ENCODE data around the gene UPF2.
"Not testable (repeated sequence)": the region's sequence is repeated elsewhere in the genome, so short reads cannot be mapped to it uniquely, and the experiment has no call there.

Gene UPF2

DNA sequence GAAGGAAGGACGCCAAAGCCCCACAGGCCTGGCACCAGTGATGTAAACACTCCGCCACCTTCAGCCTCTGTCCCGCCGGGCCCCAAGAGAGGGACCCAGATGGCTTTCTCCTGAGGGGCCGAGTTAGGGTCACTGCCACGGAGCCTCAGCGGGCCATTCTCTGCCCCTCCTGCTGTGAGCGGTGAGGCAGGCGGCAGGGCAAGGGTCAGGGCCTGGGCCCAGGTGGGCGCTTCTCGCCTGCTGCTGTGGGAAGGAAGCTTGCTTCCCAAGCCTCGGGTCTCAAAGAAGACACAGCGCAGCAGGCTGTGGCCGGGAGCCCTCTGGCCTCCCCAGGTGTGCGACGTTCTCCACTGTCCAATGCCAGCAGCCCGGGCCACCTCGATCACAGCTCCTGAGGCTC lies 134.7 kb downstream of the UPF2 start:
- no peak for DNase-seq (ENCODE audit: low read depth)

DNA sequence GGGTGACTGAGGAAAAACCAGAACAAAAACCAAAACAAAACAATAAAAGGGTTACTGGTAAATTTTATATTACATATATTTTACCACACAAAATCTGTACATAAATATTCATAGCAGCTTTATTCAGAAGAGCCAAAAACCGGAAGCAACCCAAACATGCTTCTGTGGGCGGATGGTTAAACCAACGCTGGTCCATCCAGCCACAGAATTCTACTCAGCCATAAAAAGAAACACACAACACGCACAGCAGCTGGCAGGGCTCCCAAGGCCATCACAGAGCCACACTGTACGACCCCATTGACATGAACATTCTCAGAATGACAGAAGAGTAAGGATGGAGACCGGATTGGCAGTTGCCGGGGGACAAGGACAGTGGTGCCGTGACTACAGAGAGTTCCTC lies 135.9 kb downstream of the UPF2 start:
- no peak for DNase-seq (ENCODE audit: low read depth)

DNA sequence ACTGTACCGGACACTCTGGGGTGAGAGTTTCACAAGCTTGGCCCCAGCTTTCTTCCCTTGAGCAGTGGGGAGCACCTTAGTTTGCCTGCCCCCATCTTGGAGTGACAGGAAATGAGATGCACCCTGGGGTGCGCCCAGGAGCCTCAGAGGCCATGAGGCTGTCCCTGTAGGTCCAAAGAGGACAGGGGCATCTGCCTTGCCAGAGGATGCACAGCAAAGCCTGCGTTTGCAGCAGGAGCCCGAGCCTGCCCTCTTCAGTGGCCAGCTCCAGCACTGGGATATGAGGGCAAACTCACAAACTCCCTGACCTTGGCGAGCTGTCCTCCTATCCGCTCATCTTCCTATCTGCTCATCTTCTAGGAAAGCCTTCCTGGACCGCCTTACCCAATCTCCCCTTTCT lies 140.0 kb downstream of the UPF2 start:
- DNase-seq (ENCODE audit: low read depth): no peak

DNA sequence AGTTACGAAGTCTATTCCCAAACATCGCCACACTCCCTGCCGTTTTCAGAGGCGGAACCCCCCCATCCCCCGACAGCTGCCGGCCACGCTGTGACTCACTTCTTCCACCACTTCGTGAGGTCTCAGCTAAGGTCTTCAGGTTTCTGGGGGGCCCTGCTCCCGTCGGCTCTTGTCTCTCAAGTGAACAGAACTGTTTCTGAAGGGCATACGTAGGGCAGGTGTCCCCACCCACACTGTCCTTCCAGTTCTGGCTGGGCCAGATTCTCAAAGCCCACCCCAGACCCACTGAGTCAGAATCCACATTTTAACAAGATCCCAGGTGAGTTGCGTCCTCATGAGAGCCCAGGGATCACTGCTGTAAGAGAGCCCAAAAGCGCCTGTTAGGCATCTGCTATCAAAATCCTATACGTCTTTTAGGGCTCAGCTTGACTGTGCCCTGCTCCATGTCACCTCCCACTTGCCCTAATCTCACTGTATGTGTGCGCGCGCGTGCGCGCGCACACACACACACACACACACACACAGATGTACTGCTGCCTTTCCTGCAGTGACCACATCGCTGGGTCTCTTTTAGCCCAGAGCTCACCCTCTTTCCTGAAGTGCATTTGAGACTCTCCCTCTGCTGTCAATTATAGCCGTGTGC lies 140.7 kb downstream of the UPF2 start:
- DNase-seq (ENCODE audit: low read depth): no peak

DNA sequence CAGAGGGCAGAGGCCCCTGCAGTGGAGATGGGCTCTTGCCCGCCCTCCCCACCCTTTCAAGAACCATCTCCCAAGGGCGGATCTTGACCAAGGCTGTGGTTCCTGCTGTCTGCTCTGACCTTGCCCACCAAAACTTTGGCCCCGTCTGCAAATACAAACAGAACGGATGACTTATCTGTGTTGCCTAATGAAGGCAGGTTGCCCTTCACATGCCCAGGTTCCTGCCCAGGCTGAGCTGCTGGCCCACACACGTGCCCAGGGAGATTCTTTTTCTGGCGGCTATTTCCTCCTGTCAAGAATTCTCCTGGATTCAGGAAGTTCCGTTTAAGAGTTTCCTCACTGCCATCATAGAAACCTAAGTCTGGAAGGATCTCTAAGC lies 141.2 kb downstream of the UPF2 start:
- DNase-seq (ENCODE audit: low read depth): no peak

DNA sequence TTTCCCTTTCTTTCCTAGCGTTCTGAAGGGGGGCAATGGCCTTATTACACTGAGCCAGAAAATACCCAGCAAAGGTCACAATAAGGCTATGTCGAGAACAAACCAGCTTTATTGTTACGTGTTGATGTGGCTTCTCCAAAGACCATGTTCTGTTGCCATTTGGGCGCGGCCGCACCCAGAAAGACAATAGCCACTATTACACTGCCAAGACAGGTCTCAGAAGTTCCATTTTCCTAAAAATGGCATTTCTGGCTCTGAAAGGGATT lies 141.6 kb downstream of the UPF2 start:
- DNase-seq (ENCODE audit: low read depth): no peak

DNA sequence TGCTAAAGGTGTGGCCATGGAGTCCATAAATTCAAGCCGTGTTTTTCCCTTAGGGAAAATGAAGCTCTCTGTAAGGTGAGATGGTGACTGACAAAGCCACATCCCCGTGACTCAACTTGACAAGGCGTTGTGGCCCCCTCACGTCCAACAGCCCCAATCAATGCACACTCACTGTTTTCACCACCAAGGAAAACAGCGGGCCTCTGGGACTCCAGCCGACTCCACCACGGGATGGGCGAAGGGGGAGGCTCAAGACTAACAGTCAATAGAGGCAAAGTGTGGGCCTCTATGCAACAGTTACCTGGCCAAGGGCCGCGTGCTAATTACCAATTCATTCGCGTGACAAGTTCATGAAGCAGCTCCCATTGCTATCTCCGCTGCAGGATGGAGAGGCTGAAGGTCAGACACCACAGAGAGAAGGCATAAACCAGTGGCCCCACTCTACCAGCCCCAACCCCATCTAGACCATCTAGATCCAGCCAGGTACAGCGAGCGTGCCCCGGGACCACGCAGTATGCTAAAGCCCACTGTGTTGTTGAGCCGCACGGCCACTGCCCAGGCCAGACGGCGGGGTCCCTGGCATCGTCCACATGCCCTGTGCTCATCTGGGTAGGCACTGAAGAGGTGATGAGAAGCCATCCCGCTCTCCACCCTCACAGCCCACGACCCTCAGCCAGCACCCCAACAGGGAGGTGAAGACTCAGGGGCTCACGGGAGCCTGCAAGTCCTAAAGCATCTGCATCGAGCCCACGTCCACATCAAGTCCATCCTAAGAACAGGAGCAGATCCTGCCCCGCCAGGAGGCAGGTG lies 143.3 kb downstream of the UPF2 start:
- DNase-seq (ENCODE audit: low read depth): no peak

DNA sequence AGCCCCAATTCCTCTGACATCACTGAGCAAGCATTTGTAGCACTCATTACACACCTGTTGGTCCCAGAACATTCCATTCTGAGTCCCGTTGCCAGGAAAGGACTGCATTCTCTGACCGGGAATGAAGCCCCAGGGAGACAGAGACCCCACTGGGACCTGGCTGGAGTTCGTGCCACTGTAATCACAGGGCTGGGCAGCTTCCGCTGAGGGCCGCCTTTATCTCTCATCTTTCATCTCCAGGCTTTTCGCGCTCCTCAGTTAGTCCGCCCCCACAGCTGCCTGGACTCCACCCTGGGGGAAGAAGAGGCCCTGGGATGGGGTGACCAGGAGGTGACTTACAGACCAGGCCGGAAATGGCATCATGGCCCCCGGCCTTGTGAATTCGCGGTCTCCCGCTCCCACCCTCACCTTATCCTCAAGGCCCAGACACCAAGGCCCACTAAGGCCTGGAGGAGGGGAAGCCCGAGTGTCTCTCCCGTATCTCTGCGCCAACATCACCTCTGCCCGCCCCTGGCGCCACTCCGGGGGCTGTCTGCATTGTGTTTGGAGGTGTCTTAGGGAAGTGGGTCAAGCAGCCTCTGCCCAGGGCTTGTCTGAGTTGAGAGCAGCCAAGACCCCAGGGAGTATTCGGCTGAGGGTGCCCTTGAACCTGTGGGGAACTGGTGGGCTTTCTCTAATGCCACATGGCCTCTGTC lies 144.1 kb downstream of the UPF2 start:
- no peak for DNase-seq (ENCODE audit: low read depth)

DNA sequence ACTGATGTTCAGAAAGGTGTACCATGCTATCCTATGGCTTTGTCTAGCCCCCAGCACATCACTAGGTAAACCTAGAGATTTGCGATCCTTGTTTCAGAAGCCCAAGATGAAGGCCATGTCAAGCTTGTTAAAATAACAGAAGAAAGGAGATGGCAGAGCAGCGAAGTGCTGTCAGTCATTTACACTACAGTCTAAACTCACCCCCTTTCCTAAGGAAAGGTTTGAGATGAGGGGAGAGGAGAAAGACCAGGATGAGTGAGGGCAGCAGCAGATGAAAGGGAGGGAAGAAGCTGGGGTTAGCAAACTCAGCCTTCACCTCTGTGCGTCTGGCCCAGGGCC lies 144.6 kb downstream of the UPF2 start:
- no peak for DNase-seq (ENCODE audit: low read depth)

DNA sequence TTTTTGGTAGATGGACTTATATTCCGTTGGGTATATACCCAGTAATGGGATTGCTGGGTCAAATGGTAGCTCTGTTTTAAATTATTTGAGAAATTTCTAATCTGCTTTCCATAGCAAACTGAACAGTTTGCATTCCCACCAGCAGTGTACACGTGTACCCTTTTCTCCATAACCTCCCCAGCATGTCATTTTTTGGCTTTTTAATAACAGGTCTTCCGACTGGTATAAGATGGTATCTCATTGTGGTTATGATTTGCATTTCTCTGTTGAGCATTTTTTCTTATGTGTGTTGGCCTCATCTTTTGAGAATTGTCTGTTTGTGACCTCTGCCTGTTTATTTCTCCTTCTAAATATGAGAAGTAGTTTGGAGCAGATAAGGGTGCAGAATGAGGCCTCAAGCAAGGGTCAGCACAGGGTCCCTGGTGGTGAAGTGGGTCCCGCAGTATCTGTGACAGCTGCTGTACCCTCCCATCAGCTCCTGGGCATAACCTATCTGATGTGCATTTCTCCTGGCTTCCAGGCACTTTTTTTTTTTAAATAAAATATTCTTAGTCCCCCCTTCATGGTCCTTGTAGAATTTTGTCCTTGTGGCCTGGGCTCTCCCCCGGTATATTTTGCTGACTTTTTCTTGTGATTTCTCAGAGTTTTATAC lies 145.9 kb downstream of the UPF2 start:
- DNase-seq (ENCODE audit: low read depth): no peak

DNA sequence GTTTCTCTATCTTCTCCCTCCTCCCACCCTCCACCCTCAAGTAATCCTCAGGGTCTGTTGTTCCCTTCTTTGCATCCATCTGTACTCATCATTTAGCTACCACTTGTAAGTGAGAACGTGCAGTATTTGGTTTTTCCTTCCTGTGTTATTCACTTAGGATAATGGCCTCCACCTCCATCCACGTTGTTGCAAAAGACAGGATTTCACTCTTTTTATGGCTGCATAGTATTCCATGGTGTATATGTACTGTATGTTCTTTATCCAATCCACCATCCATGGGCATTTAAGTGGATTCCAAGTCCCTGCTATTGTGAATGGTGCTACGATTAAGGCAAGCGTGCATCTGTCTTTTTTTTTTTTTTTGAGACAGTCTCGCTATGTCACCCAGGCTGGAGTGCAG lies 147.0 kb downstream of the UPF2 start:
- DNase-seq (ENCODE audit: low read depth): no peak

DNA sequence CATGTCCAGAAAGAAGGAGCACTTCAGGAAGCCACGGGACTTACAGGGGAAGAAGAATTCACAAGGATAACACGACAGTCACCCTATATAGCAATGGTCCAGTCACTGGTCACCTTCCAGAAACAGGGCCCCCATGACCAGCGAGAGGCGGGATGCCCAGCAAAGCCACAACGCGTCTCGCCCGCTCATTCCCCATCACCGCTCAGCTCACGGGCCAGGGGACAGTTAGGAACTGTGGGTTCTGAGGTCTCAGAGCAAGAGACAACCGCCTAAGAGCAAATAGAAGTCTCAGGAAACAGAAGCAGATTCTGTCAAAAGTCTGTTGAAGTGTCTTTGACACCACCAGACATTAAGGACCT lies 147.5 kb downstream of the UPF2 start:
- no peak for DNase-seq (ENCODE audit: low read depth)

DNA sequence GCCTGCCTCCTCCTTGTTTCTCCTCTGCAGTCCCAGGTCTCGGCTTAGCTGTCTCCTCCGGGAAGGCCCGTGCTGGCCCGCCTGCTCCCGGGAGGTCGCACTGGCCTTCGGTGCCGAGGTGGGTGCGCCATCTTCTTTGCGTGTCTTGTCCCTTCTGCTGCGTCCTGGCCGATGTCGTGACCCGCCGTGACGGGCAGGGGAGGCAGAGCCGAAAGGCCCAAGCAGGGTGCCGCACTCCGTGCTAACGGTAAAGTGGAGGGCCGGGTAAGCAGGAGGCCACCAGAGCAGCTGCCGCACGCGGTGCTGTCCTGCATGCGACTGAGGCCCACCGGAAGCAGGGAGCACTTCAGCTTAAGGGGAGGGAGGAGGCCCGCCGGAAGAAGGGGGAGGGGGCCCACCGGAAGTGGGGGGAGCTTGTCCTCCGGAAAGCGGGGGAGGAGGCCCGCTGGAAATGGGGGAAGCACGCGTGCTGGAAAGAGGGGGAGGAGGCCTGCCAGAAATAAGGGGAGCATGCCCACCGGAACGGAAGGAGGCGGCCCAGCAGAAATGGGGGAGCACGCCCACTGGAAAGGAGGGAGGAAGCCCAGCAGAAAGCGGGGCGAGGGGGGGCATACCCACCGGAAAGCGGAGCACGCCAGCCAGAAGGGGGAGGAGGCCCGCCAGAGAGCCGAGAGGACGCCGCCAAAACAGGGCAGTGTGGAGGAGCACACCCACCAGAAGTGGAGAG lies 148.1 kb downstream of the UPF2 start:
- DNase-seq (ENCODE audit: low read depth): no peak

DNA sequence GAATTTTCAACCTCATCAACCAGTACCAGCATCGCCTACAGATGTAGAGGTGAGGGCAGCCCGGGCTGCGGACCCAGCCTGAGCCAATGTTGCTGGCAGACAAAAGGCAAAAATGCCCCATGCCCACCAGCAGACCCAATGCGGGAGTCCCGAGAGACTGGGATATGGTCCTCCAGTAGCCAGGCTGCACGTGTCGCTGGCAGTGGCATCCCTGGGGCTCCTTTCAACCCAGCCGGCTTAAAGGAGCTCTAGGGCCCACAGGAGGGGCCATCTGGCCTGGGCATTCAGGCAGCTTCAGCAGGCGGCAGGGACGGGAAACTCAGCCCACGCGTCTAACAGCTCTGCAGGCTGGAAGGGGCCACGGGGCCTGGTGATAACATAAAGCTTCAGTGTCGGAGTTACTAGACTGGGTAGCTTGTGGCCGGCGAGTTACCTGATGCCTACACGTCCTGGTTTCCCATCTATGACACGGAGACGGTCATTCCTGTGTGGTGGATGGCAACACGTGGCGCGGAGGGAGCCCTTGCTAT lies 148.8 kb downstream of the UPF2 start:
- DNase-seq (ENCODE audit: low read depth): no peak

DNA sequence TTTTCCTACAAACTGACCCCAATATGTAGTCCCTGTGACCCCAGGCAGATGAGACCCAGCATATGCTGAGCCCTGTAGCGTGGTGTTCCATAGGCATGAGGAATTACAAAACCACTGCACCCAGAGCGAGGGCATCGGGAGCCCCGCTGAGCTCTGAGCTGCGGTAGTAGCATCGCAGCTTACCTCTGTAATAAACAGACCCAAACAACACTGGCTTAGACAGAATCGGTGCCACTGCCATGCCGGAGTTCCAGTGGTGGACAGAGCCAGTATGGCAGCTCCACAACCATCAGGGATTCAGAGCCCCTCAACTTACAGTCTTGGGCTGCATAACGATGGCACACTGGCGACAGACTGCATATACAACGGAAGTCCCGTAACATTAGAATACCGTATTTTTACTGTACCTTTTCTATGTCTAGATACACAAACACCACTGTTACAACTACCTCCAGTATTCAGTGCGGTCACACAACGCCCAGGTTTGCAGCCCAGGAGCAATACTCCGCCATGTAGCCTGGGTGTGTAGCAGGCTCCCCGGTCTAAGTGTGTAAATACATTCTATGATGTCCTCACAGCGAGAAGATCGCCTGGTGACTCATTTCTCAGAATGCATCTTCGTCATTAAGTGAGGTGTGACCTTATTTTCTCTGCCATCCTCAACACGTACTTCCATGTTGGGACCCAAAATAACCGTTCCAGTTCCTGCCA lies 150.7 kb downstream of the UPF2 start:
- DNase-seq (ENCODE audit: low read depth): no peak

DNA sequence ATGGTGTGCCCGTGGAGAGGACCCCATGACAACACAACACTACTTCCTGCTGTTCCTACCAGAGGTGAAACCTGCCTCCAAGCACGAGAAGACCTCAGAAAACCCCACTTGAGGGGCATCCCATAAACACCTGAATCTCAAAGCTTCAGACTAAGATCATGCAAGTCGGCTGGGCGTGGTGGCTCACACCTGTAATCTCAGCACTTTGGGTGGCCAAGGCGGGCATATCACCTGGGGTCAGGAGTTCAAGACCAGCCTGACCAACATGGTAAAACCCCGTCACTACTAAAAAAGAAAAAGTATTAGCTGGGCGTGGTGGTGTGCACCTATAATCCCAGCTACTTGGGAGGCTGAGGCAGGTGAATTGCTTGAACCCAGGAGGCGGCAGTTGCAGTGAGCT lies 153.3 kb downstream of the UPF2 start:
- not testable (repeated sequence) for DNase-seq (ENCODE audit: low read depth)

DNA sequence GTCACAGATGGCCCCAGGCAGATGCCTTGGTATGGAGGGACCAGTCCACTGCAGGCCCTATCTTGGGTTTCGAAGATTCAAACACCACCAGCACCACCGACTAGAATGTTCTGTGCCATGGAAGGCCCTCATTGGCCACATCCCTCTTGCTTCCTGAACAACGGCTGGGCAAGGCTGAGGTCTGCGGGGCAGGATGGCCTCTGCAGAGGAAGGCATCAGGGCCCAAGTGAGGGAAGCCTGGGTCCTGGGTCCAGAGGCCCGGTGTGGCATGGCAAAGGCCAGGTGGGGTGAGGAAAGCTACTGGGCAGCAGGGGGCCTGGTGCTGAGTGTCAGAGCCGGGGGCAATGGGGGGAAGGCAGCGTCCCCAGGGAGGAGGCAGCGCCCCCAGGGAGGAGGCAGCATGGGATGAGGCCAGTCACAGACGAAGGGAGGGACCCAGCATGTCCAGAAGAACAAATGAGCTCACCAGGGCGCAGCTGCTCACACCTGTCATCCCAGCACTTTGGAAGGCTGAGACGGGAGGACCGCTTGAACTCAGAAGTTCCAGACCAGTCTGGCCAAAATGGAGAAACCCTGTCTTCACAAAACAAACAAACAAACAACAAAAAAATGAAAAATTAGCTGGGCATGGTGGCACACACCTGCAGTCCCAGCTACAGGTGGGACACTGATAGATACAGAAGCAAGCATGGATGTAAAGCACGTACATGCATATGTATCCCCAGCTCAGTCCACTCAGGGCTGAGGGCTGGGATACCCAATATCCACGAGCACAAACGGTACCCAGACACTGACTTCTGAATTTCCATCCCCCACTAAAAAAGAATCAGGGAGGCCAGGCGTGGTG lies 155.0 kb downstream of the UPF2 start:
- DNase-seq (ENCODE audit: low read depth): no peak

DNA sequence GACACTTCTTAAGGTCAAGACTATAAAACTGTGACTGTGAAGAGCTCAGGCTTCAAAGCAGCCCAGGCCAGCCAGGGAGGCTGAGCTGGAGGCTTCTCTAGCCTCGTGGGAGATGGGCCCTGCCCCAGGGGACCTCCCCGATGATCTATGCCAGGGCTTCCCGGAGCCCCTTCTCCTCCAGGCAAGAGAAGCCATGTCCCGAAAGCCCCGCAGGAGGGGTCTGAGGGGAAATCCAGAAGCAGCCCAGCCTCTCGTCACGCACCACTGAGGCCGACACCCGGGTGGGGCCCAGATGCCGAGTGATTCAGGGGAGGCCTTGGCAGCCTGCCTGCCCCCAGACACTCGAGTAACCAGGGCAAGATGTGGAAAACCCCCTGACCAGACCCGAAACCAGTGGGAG lies 155.8 kb downstream of the UPF2 start:
- no peak for DNase-seq (ENCODE audit: low read depth)

DNA sequence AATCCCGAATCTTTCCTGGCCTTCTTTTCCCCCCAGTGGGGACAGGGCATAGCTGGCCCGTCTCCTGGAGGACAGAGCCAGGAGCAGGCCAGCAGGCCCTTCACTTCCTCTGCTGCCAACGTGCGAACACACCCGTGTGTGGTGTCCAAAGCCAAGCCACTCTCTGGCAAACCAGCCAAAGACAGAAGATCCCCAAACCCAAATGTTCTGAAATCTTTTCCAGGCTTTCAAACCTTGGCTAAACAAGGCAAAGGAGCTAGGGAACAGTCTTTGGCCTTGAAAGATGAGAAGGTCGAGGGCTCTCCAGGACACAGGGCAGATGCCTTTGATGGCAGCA lies 156.5 kb downstream of the UPF2 start:
- no peak for DNase-seq (ENCODE audit: low read depth)

DNA sequence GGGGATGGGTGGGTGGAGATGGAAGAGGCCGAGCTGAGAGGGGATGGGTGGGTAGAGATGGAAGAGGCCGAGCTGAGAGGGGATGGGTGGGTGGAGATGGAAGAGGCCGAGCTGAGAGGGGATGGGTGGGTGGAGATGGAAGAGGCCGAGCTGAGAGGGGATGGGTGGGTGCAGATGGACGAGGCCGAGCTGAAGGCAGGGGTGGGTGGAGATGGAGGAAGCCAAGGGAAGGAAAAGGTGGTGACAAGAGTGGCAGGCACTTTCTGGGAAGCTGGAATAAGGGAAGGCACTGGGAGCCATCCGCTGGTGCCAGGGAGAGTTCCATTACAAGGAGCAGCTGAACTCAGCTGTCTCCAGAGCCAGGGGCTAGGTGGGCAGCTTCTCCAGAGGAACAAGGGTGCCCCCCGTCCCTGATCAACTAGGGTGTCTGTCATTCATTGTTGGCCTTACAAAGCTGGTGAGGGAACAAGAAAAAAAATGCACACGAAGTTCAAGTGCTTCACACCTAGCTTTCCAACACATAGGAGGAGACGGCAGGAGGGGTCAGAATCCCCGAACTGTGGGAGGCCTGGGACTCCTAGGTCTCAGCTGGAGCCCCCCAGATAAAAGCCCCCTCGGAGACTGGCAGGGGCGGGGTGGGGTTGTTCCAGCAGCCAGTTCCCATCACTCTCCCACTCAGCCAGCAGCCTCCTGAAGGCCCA lies 157.0 kb downstream of the UPF2 start:
- no peak for DNase-seq (ENCODE audit: low read depth)
